Kidney (tissue), 14 donors: ENCODE measurements around the gene POLR1A. TPM values are rescaled to one million over a fixed set of nuclear protein-coding genes. Genes with fewer than 3 reads are reported as not detected.
A peak's percentile ranks its signal among the peaks of the same experiment; 100 is the strongest.

Experiments used
- DNase-seq, 5 donors: peaks; one replicate each; pipeline ENCODE4 v3.0.0-alpha.2; 2013 to 2020
- FAIRE-seq: peaks from 2 replicates; lab custom pipeline; 2012; peaks lifted over from hg19 to GRCh38; lab: Jason Lieb, UNC
- H3K27ac ChIP-seq, 2 donors: one replicate each; pipeline ENCODE4 v1.7.0; 2013; ENCODE audit warnings: low read depth in 2 of 2, low read length in 2 of 2, inconsistent platforms in 1 of 2
- H3K27me3 ChIP-seq: one replicate; pipeline ENCODE4 v1.7.1; 2013; ENCODE audit warnings: low read length, inconsistent platforms; ENCODE audit not compliant: control insufficient read depth, insufficient read depth
- H3K36me3 ChIP-seq, 3 donors: one replicate each; pipeline versions ENCODE4 v1.7.0 to v1.7.1; 2013; ENCODE audit warnings: low read length in 3 of 3, control low read depth in 1 of 3, inconsistent platforms in 1 of 3; ENCODE audit not compliant: insufficient read depth in 3 of 3, control insufficient read depth in 2 of 3
- H3K4me1 ChIP-seq, 3 donors: one replicate each; pipeline versions ENCODE4 v1.7.0 to v1.7.1; 2013; ENCODE audit warnings: low read length in 3 of 3, inconsistent platforms in 1 of 3, low read depth in 1 of 3; ENCODE audit not compliant: control insufficient read depth in 2 of 3, insufficient read depth in 2 of 3
- H3K4me3 ChIP-seq, 3 donors: one replicate each; pipeline versions ENCODE4 v1.7.0 to v1.8.1; 2013; ENCODE audit warnings: low read length in 3 of 3, control low read depth in 1 of 3, inconsistent platforms in 1 of 3
- H3K9ac ChIP-seq, 3 donors: one replicate each; pipeline versions ENCODE4 v1.7.0 to v1.7.1; 2013; ENCODE audit warnings: low read length in 3 of 3, control low read depth in 1 of 3, inconsistent platforms in 1 of 3
- H3K9me3 ChIP-seq, 3 donors: one replicate each; pipeline versions ENCODE4 v1.7.0 to v1.7.1; 2013; ENCODE audit warnings: low read length in 3 of 3, control low read depth in 1 of 3, inconsistent platforms in 1 of 3; ENCODE audit not compliant: control insufficient read depth in 2 of 3, insufficient read depth in 1 of 3
- intact Hi-C: fragments of 100-400 bp; cut with DNase I; formaldehyde crosslinking; loops from one replicate; pipeline ENCODE4 v1.11.1; 2022
- polyA plus RNA-seq: library from polyadenylated mRNA; stranded (reverse); fragments of 350-450 nt; fragmentation: Illumina TruSeq; extraction: RNeasy Lipid Tissue Mini Kit (QIAGEN cat#74804); gene quantifications from one replicate; pipeline ENCODE4 v1.2.3, GENCODE V29; 2014; ENCODE audit warnings: low read depth, low replicate concordance; ENCODE audit not compliant: insufficient read depth
- total RNA-seq: library from RNA; stranded (reverse); fragmentation: NEBNext Ultra II Directional; extraction: Animal tissue kit (Norgen Biotek cat#: 25700); gene quantifications from one replicate; pipeline ENCODE4 v1.2.1, GENCODE V29; 2021
- TF ChIP-seq, protein P1 (sequence below): IDR thresholded peaks from 3 replicates; pipeline ENCODE4 v1.5.1; 2012; ENCODE audit warnings: mild to moderate bottlenecking, moderate library complexity, borderline replicate concordance; ENCODE audit not compliant: insufficient read depth; ENCODE audit errors: extremely low read depth
- donor health status: control.
- donor health status: control.
- donor health status: control.
- donor health status: control.
- donor health status: control.
- donor health status: DM: yes; HTN: yes; CAD: no.
- donor health status: Normal renal cell carcinoma (clear cell type).

Gene POLR1A
- total and polyA plus RNA-seq, 2 donors from 2014 or later: 3.4 to 33.7 TPM

GRCh38 chr2:86074256-86074655 is 31.4 kb downstream of the POLR1A start:
- no peak for DNase-seq
- Histone ChIP-seq H3K27me3 (no peaks in the 10 kb centered on the region), H3K4me1 (peaks cover 0 to 17% (median 13%) of the 10 kb centered on the region in 3 donors), H3K9me3 (no peaks in the 10 kb centered on the region), H3K27ac (no peak overlapping the region), H3K4me3 (no peak overlapping the region), H3K36me3 (peaks cover 7 to 34% (median 22%) of the 10 kb centered on the region in 3 donors), H3K9ac (no peak overlapping the region)
- intact Hi-C loops: no loop called here
- FAIRE-seq: no peak
- TF ChIP-seq, protein P1, sequence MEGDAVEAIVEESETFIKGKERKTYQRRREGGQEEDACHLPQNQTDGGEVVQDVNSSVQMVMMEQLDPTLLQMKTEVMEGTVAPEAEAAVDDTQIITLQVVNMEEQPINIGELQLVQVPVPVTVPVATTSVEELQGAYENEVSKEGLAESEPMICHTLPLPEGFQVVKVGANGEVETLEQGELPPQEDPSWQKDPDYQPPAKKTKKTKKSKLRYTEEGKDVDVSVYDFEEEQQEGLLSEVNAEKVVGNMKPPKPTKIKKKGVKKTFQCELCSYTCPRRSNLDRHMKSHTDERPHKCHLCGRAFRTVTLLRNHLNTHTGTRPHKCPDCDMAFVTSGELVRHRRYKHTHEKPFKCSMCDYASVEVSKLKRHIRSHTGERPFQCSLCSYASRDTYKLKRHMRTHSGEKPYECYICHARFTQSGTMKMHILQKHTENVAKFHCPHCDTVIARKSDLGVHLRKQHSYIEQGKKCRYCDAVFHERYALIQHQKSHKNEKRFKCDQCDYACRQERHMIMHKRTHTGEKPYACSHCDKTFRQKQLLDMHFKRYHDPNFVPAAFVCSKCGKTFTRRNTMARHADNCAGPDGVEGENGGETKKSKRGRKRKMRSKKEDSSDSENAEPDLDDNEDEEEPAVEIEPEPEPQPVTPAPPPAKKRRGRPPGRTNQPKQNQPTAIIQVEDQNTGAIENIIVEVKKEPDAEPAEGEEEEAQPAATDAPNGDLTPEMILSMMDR: no peak

DNA sequence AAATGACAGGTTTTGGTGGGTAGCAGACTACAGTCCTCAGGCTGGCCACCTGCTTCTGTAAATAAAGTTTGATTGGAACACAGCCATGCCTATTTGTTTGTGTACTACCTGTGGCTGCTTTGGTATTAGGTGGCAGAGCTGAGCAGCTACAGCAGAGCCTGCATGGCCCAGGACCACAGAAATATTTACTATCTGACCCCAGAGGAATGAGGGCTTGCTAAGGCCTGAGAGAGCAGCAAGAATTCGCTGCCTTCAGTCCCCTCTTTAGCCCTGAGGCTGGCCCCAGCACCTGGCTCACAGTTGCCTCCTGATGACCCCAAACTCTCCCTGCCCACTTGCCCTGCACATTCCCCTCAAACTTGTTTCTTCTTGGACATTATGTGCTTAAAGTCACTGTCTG is 32.5 kb downstream of the POLR1A start:
- H3K4me3 ChIP-seq: no peak overlapping the region
- intact Hi-C loops: no loop called here
- peaks cover 10 to 41% (median 21%) of the 10 kb centered on the region in 3 donors for H3K36me3 ChIP-seq
- H3K4me1 ChIP-seq: peaks cover 0 to 17% (median 13%) of the 10 kb centered on the region in 3 donors
- peak overlapping the region in 1 of 2 donors; percentile 40 for H3K27ac ChIP-seq
- FAIRE-seq: no peak
- TF ChIP-seq, protein P1: no peak
- no peaks in the 10 kb centered on the region for H3K27me3 ChIP-seq
- no peak overlapping the region for H3K9ac ChIP-seq
- DNase-seq: no peak
- no peaks in the 10 kb centered on the region for H3K9me3 ChIP-seq

- TF ChIP-seq, protein P1: no peak
- no peak for FAIRE-seq
- Histone ChIP-seq H3K4me3 (no peak overlapping the region), H3K4me1 (peaks cover 0 to 17% (median 13%) of the 10 kb centered on the region in 3 donors), H3K36me3 (peaks cover 8 to 36% (median 19%) of the 10 kb centered on the region in 3 donors), H3K27ac (peak overlapping the region; percentile 60 to 76), H3K9me3 (no peaks in the 10 kb centered on the region), H3K27me3 (no peaks in the 10 kb centered on the region), H3K9ac (peak overlapping the region in 1 of 3 donors; percentile 31)
- peak in 3 of 5 donors; percentile 24 to 90 (median 46) for DNase-seq
- intact Hi-C loops: no loop called here
Measured at GRCh38 chr2:86072271-86072858, 33.3 kb downstream of the POLR1A start.

GRCh38 chr2:86070868-86071267 is 34.8 kb downstream of the POLR1A start:
- DNase-seq (no peak), FAIRE-seq (no peak)
- intact Hi-C loops: no loop called here
- TF ChIP-seq, protein P1: no peak
- H3K27me3 ChIP-seq: no peaks in the 10 kb centered on the region
- no peak overlapping the region for H3K4me3 ChIP-seq
- peaks cover 0 to 17% (median 13%) of the 10 kb centered on the region in 3 donors for H3K4me1 ChIP-seq
- H3K9ac ChIP-seq: no peak overlapping the region
- H3K27ac ChIP-seq: no peak overlapping the region
- H3K9me3 ChIP-seq: no peaks in the 10 kb centered on the region
- H3K36me3 ChIP-seq: peaks cover 8 to 32% (median 8%) of the 10 kb centered on the region in 3 donors
